Activated CD4-positive, alpha-beta memory T cell treated with anti-CD3 and anti-CD28 coated beads for 36 hours (primary cell): ENCODE data around the gene ZNF319. TPM values are rescaled to one million over a fixed set of nuclear protein-coding genes. Genes with fewer than 3 reads are reported as not detected.
"Not testable (repeated sequence)": the region's sequence is repeated elsewhere in the genome, so short reads cannot be mapped to it uniquely, and the experiment has no call there.

Source experiments
- CTCF ChIA-PET: fragments of 350-600 bp; sonication (Branson Sonifier 250); formaldehyde crosslinking; loops from one replicate; lab custom pipeline; 2021; ENCODE audit warnings: antibody characterized with exemption, inconsistent platforms; lab: Charles Lee
- POLR2A ChIA-PET: fragments of 350-600 bp; sonication (Branson Sonifier 250); formaldehyde crosslinking; loops from one replicate; lab custom pipeline; 2021; ENCODE audit warnings: antibody characterized with exemption; lab: Charles Lee
- DNase-seq: peaks from one replicate; pipeline ENCODE4 v3.0.0-alpha.2; 2020
- H3K27ac Mint-ChIP-seq: one replicate; pipeline ENCODE4 v1.8.0; 2021; ENCODE audit warnings: mixed read lengths
- H3K27me3 Mint-ChIP-seq: one replicate; pipeline ENCODE4 v1.8.0; 2021; ENCODE audit warnings: mixed read lengths
- H3K36me3 Mint-ChIP-seq: one replicate; pipeline ENCODE4 v1.8.0; 2021; ENCODE audit warnings: mixed read lengths
- H3K4me1 Mint-ChIP-seq: one replicate; pipeline ENCODE4 v1.8.0; 2021; ENCODE audit warnings: low read depth, mixed read lengths
- H3K4me3 Mint-ChIP-seq: one replicate; pipeline ENCODE4 v1.8.0; 2021; ENCODE audit warnings: mild to moderate bottlenecking, mixed read lengths
- H3K9me3 Mint-ChIP-seq: one replicate; pipeline ENCODE4 v1.8.0; 2021; ENCODE audit warnings: mixed read lengths
- intact Hi-C: fragments of 100-400 bp; cut with micrococcal nuclease; formaldehyde crosslinking; loops from one replicate; pipeline ENCODE4 v1.15.1; 2023
- total RNA-seq, 2 experiments: library from RNA; stranded (reverse); gene quantifications; one replicate each; pipeline ENCODE4 v1.2.3, GENCODE V29; 2021

ZNF319 gene
- total RNA-seq, 2 experiments from 2014 or later, result 6.5 to 8.1 TPM

DNA sequence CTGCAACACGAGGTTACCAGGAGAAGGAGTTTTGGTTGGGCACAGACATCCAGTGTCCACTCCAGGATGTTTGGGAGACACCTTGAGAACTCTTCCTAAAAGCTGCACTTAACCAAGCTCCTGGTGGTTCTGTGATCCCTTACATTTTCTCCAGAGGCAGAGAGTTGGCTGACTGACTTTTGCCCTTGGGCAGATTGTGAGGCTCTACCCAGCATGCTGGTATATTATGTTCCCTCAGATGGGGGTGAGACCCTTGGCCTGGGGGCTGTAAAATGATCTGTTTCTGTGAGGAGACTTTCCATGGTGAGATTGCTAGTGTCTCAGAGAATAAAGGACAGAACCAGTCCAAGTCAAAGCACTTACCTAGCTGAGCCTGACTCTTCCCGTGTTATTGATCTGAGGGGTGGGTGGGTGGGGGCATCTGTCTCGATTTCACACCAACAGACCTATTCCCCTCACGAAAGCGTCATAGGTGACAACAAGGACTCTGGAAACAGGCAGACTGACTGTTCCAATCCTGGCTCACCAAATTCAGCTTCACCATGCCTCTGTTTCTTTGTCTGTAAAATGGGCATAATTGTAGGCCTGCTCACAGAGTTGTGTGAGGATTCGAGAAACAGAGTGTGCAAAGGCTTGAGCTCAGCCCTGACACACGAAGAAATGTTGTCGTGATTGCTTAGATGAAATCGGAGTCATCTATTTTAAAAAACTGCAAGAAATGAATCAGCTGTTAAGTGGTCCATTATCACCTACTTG lies 12.9 kb upstream of the ZNF319 start:
- CTCF ChIA-PET, result interaction anchor here (0.8 to 1.3 kb wide), 3 partner anchors 19 to 115 kb away, joined by 3 read pairs; no protein-coding TSS in a partner anchor
- Mint-ChIP-seq H3K27ac (no peak overlapping the region), H3K9me3 (no peaks in the 10 kb centered on the region), H3K4me3 (no peak overlapping the region), H3K27me3 (no peaks in the 10 kb centered on the region), H3K4me1 (no peaks in the 10 kb centered on the region), H3K36me3 (peaks cover 11% of the 10 kb centered on the region)
- DNase-seq, result no peak
- POLR2A ChIA-PET, result no interaction called here
- intact Hi-C loops, result no loop called here

DNA sequence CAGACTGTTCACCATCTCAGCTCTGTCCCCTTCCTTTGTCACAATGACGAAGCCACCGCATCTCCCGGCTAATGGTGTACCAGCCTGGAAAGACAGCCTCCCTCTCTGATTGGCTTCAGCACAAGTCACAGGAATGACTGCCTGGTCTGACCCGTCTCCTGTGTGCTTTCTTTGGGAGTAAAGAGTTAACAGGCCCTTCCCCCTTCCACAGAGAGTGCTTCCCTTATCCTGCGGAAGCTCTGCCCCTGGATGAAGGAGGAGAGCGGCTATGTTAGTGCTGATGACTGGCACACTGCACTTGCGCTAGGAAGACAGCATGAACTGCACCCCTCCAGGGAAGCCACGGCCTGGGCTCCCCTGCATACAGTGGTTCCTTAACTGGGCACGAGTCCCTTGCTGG lies 12.0 kb upstream of the ZNF319 start:
- Mint-ChIP-seq H3K9me3 (no peaks in the 10 kb centered on the region), H3K27me3 (no peaks in the 10 kb centered on the region), H3K27ac (no peak overlapping the region), H3K4me3 (no peak overlapping the region), H3K36me3 (peaks cover 11% of the 10 kb centered on the region), H3K4me1 (no peaks in the 10 kb centered on the region)
- POLR2A ChIA-PET, result no interaction called here
- no peak for DNase-seq
- intact Hi-C loops, result no loop called here
- CTCF ChIA-PET, result no interaction called here

DNA sequence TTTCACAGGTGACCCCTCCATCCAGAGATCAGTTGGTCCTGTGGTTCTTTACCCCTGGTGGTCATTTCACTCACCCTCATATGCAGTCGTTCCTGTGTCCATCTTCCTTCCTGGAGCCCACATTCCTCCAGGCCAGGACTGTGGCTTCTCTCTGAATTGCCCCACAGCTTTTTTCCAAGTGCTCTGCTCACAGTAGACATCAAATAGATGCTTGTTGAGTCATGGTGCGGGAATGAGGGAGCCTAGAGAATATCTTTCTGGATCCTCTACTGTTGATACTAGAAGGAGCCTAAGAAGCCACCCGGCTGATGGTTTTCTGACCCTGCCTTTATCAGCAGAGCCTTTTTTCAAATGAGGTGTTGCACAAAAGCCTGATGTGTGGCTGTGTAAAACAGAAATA lies 11.2 kb upstream of the ZNF319 start:
- H3K36me3 Mint-ChIP-seq, result peaks cover 17% of the 10 kb centered on the region
- ChIA-PET CTCF (interaction anchor here (1.3 kb wide), 1 partner anchor 10 kb away, joined by 3 read pairs; the partner anchor contains the start of gene USB1), POLR2A (no interaction called here)
- H3K27ac Mint-ChIP-seq, result no peak overlapping the region
- intact Hi-C loops, result no loop called here
- no peak for DNase-seq
- no peaks in the 10 kb centered on the region for H3K9me3 Mint-ChIP-seq
- no peaks in the 10 kb centered on the region for H3K27me3 Mint-ChIP-seq
- no peaks in the 10 kb centered on the region for H3K4me1 Mint-ChIP-seq
- no peak overlapping the region for H3K4me3 Mint-ChIP-seq

DNA sequence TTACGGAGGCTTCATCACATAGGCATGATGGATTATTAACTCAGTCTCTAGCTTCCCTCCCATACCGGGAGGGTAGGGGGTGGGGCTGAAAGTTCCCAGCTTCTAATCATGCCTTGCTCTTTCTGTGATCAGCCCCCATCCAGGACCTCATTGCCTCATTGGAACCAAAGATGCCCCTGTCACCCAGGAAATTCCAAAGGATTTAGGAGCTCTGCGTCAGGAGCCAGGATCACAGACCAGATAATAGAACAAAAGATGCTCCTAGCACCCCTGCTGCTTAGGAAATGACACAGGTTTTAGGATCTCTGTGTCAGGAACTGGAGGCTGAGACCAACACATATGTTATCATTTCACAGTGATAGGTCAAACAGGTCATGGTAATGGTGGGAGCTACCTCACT lies 10.4 kb upstream of the ZNF319 start:
- no peak for DNase-seq
- ChIA-PET POLR2A (no interaction called here), CTCF (interaction anchor here (1.3 kb wide), 1 partner anchor 10 kb away, joined by 3 read pairs; the partner anchor contains the start of gene USB1)
- Mint-ChIP-seq H3K4me1 (no peaks in the 10 kb centered on the region), H3K36me3 (peaks cover 20% of the 10 kb centered on the region), H3K9me3 (no peaks in the 10 kb centered on the region), H3K4me3 (no peak overlapping the region), H3K27ac (no peak overlapping the region), H3K27me3 (no peaks in the 10 kb centered on the region)
- intact Hi-C loops, result no loop called here

DNA sequence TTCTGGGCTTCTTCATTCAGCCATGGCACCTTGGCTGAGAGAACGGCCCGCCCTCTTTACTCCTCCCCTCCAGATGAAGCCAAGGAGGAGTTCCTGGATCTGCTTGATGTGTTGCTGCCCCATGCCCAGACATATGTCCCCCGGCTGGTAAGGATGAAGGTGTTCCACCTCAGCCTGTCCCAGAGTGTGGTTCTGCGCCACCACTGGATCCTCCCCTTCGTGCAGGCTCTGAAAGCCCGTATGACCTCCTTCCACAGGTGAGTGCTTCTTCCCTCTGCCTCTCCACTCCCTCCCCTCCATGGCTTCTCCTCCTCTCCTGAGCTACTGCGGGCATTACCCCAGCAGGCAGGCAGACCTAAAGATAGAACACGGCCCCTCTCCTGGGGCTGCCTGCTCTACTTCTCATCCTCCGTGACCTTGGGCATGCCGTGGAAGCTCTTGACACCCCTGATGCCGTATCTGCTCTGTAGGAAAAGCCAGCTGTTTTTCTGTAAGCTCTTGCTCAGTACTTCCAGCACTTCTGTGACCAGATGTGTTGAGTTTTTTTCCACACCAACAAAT lies 9.5 kb upstream of the ZNF319 start:
- no peaks in the 10 kb centered on the region for H3K9me3 Mint-ChIP-seq
- no peak overlapping the region for H3K4me3 Mint-ChIP-seq
- no peaks in the 10 kb centered on the region for H3K27me3 Mint-ChIP-seq
- no peak overlapping the region for H3K27ac Mint-ChIP-seq
- peaks cover 21% of the 10 kb centered on the region for H3K36me3 Mint-ChIP-seq
- H3K4me1 Mint-ChIP-seq, result peaks cover under 1% of the 10 kb centered on the region
- DNase-seq, result no peak
- intact Hi-C loops, result loop anchor here (10.0 kb wide), 1 partner anchor 215 kb away; no protein-coding TSS in a partner anchor
- ChIA-PET POLR2A (no interaction called here), CTCF (no interaction called here)

DNA sequence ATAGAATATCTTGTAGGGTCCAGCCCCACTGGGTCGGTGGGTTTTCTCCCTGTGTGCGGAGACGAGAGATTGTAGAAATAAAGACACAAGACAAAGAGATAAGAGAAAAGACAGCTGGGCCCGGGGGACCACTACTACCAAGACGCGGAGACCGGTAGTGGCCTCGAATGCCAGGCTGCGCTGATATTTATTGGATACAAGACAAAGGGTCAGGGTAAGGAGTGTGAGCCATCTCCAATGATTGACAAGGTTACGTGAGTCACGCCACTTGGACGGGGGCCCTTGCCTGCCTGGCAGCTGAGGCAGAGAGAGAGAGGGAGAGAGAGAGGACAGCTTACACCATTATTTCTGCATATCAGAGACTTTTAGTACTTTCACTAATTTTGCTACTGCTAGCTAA lies 4.3 kb upstream of the ZNF319 start:
- H3K27ac Mint-ChIP-seq, H3K9me3 Mint-ChIP-seq, H3K4me3 Mint-ChIP-seq, POLR2A ChIA-PET, DNase-seq, H3K27me3 Mint-ChIP-seq: not testable (repeated sequence)
- Mint-ChIP-seq H3K36me3 (peaks cover 22% of the 10 kb centered on the region), H3K4me1 (peaks cover 22% of the 10 kb centered on the region)
- CTCF ChIA-PET, result interaction anchor here (1.2 to 2.6 kb wide), 2 partner anchors 97 to 105 kb away, joined by 3 to 21 read pairs; no protein-coding TSS in a partner anchor
- intact Hi-C loops, result loop anchor here (10.0 kb wide), 1 partner anchor 210 kb away; no protein-coding TSS in a partner anchor

DNA sequence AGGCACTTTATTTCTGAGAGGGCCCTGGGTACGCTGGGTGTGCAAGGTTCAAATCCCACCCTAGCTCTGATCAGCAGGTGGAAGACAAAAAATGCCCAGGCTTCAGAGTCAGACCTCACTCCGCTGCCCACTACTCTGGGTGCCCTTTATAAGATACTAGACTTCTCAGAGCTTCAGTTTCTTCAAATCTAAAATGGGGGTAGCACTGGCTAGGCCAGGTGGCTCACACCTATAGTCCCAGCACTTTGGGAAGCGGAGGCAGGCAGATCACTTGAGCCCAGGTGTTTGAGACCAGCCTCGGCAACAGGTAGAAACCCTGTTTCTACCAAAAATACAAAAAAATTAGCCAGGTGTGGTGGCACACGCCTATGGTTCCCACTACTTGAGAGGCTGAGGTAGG lies 2.5 kb upstream of the ZNF319 start:
- Mint-ChIP-seq H3K4me1 (peaks cover 36% of the 10 kb centered on the region), H3K36me3 (peaks cover 27% of the 10 kb centered on the region), H3K4me3 (no peak overlapping the region), H3K27ac (no peak overlapping the region), H3K27me3 (no peaks in the 10 kb centered on the region), H3K9me3 (no peaks in the 10 kb centered on the region)
- CTCF ChIA-PET, result interaction anchor here (0.9 to 2.0 kb wide), 2 partner anchors 25 to 104 kb away, joined by 3 to 10 read pairs; no protein-coding TSS in a partner anchor
- intact Hi-C loops, result loop anchor here (10.0 kb wide), 1 partner anchor 208 kb away; no protein-coding TSS in a partner anchor
- no peak for DNase-seq
- POLR2A ChIA-PET, result no interaction called here

DNA sequence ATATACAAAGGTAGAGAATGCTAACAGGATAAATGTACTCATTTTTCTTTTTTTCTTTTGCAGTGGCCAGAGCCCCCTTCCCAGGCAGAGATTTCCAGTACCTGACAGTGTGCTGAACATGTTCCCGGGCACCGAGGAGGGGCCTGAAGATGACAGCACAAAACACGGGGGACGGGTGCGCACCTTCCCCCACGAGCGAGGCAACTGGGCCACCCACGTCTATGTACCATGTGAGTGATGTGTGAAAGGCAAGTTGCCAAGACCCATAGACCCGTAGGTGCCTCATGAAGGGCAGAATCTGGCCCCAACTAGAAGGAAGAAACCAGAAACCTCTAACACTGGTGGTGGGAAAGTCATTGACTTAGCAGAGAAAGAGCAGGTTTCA lies 1.9 kb upstream of the ZNF319 start:
- ChIA-PET POLR2A (interaction anchor here (0.8 kb wide), 1 partner anchor 63 kb away, joined by 3 read pairs; no protein-coding TSS in a partner anchor), CTCF (interaction anchor here (0.5 to 2.0 kb wide), 3 partner anchors 25 to 257 kb away, joined by 3 to 10 read pairs (median 4); no protein-coding TSS in a partner anchor)
- no peaks in the 10 kb centered on the region for H3K9me3 Mint-ChIP-seq
- no peak for DNase-seq
- H3K36me3 Mint-ChIP-seq, result peaks cover 29% of the 10 kb centered on the region
- no peaks in the 10 kb centered on the region for H3K27me3 Mint-ChIP-seq
- peaks cover 41% of the 10 kb centered on the region for H3K4me1 Mint-ChIP-seq
- H3K4me3 Mint-ChIP-seq, result peak overlapping the region; percentile 91
- H3K27ac Mint-ChIP-seq, result no peak overlapping the region
- intact Hi-C loops, result loop anchor here (10.0 kb wide), 1 partner anchor 208 kb away; no protein-coding TSS in a partner anchor

DNA sequence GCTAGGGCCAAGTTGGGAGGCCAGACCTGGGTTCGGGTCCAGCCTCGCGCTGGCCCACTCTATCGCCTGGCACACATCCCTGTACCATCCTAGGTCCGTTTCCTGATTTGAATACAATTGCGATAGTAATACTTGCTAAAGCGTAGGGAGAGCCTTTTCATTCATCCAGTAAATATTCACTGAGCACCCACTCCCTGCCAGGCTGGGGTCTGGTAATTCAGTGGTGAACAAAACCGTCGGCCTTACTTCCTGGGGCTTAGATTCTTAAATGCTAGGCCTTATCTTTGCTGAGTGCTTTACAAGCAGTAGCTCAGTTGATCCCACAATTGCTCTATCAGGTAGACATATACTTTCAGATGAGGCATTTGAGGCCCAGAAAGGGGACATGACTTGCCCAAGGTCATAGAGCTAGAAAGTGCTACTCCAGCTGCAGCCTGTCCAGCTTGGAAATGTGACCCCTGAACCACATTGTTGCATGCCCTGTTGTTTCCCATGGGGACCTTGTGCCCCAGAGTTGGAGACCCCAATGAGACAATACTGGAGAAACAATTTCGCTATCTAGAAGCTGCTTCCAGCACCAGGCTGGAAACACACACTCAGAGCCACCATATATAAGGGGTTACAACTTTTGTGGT lies 1.4 kb upstream of the ZNF319 start:
- intact Hi-C loops, result loop anchor here (1.0 to 10.0 kb wide), 6 partner anchors 23 to 267 kb away; partner anchors contain the start of genes CFAP20, KATNB1 and MMP15
- H3K9me3 Mint-ChIP-seq, result no peaks in the 10 kb centered on the region
- CTCF ChIA-PET, result interaction anchor here (0.5 to 2.0 kb wide), 6 partner anchors 9 to 257 kb away, joined by 3 to 10 read pairs (median 3); no protein-coding TSS in a partner anchor
- H3K4me1 Mint-ChIP-seq, result peaks cover 46% of the 10 kb centered on the region
- peak overlapping the region; percentile 81 for H3K27ac Mint-ChIP-seq
- no peaks in the 10 kb centered on the region for H3K27me3 Mint-ChIP-seq
- H3K4me3 Mint-ChIP-seq, result peak overlapping the region; percentile 91
- H3K36me3 Mint-ChIP-seq, result peaks cover 26% of the 10 kb centered on the region
- no peak for DNase-seq
- POLR2A ChIA-PET, result interaction anchor here (0.8 to 2.0 kb wide), 2 partner anchors 63 to 266 kb away, joined by 3 to 5 read pairs; partner anchors contain the start of gene KATNB1

DNA sequence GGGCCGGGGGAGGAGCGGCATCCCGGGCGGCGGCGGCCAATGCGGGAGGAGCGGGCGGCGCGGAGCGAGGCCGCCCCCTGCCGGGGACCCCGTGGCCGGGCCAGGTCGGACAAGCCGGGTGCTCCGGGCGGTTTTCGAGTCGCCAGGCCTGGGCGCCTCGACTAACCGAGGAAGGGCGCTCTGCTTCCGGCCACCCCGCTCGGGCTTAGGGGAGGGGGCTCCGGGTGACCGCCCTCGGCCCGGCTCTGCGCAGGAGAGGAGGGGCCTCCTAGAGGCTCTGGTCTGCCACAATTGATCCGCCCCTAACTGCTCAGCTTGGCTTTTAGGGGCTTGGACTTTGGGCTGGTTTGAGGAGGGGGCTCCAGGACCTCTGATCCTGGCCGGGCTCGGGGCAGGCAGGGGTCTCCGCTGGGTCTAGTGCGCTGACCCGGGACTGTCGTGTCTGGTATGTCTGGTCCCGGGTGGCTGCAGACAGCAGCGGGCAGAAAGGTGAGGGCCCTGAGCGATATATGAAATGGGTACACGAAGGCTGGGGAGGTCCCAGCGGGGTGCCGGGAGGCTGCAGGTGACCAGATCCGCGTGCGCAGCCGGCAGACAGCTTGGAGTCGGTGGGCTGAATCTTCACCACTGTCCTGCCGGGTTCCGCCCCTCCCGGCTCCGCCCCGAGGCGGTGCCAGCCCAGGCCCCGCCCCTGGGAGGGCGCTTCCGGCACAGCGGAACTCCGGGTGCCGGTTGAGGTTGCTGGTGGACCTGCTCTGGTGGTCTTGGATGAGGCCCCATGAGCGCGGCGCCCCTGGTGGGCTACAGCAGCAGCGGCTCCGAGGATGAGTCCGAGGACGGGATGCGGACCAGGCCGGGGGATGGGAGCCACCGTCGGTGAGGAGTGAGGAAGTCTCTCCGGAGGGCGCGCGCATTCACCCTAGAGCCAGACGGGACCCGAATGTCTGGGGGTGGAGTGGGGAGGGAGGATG lies 519 bp upstream of the ZNF319 start, which contains the start of gene USB1:
Gene USB1, plus strand, starts transcription at position 702 of the 971 bp plus-strand sequence. Its CDS starts 77 bp downstream, at position 779.
- CTCF ChIA-PET, result interaction anchor here (0.9 to 2.0 kb wide), 10 partner anchors 10 to 425 kb away, joined by 3 to 10 read pairs (median 3); partner anchors contain the start of gene KATNB1
- POLR2A ChIA-PET, result interaction anchor here (1.6 to 2.4 kb wide), 3 partner anchors 16 to 265 kb away, joined by 4 to 9 read pairs (median 5); partner anchors contain the start of genes CFAP20 and KATNB1
- H3K4me1 Mint-ChIP-seq, result peaks cover 52% of the 10 kb centered on the region

More for the DNA sequence above, 519 bp upstream of the ZNF319 start, which contains the start of gene USB1:
- peaks cover 23% of the 10 kb centered on the region for H3K36me3 Mint-ChIP-seq
- H3K4me3 Mint-ChIP-seq, result peak within 1 kb of the TSS; percentile 91
- peak; percentile 87 for DNase-seq
- peak within 1 kb of the TSS; percentile 81 for H3K27ac Mint-ChIP-seq
- H3K9me3 Mint-ChIP-seq, result no peaks in the 10 kb centered on the region
- no peaks in the 10 kb centered on the region for H3K27me3 Mint-ChIP-seq
- intact Hi-C loops, result loop anchor here (1.0 to 10.0 kb wide), 7 partner anchors 24 to 629 kb away; partner anchors contain the start of genes CFAP20, KATNB1 and MMP15
